ENCODE data around the gene CGA.
A peak's percentile ranks its signal among the peaks of the same experiment; 100 is the strongest.

The CGA gene

DNA sequence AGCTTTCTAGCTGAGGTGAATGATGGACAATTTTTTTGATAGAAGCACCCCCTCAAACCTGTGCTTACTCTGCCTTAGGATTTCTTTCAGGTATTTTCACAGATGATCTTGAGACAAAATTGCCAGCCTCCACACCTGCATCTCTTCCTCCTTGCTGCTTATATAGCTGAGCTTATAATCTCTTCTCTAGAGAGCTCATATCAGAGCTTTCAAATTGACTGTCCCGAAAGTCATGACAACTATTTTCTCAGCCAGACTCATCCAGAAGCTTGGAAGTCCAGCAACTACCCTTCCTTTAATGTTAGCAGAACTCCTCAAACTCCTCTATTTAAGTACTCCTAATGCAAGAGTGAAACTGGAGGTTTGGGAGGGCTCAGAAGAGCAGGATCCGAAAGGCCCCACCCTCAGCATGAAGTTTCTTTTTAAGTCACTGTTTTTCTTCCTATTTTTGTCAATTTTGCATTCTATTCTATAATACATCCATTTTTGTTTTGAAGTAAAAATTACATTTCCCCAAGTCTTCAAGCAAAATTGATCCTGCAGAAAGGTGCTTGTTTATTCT is 12.7 kb downstream of the CGA start:
- DNase-seq = no peak

DNA sequence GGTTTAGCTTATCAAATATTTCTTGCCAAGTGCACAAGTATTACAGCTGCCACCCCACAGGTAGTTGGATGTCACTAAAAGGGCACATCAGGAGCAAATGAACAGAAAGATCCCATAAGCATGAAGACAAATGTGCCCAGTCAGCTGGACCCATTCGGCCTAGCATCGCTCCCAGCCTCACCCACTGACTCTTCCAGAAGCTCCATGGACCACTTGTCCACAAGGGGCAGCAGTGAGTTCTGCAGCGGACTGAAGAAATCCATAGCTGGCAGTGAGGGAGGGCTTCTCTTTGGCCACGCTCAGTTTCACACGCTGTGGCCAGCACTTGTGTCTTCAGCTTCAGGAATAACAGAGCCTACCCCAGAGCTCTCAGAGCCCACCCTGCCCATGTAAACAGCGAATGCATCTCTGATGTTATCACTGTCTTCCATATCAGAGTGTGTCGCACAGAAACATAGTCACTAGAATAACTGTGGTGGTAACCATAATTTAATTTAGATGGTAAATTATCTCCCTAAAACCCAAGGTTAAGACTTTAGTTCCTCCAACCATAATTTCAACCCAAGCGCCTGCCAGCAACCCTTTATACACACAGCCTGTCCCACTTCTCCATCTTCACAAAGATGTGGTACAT is 15.8 kb downstream of the CGA start:
- peak; percentile 45 for DNase-seq

DNA sequence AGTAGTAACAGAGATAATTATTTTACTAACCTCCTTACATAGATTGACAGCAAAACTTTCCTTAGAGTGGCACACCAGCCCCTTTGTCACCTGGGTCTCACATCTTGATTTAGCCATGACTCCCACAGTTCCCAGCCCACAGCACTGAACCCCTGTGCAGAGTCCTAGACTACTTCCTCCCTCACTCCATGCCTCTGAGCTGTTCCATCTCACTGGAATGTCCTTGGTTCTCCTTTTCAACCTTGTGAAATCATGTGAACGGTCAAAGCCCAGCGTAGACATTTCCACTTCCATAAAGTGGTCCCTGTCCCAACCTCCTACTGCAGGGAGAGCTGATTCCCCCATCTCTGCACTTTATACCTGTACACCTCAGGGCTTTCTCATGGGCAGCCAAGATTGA is 19.7 kb downstream of the CGA start:
- no peak for DNase-seq

DNA sequence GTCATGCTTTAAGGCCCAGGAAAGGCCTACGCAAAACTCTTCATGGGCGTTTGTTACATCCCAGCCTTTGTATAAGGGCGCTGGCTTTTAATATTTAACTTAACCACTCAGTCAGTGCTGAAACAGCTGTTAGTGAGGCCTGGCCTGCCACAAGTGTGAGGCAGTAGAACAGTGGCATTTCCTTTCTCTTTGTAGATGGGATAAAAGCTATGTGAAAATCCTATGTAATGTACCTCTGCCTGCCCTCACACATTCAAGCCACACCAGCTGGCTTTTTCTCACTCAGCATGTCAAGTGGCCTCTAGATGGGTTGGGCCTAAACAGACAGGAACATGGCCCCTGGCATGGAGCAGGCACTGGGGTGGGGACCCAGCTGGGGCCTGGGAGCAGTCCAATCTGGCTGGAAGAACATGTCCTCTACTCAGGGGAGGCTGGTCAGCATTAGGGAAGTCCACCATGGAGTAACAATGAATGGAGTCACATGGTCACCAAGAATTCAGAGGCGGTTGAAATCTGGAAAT is 20.7 kb downstream of the CGA start:
- no peak for DNase-seq

DNA sequence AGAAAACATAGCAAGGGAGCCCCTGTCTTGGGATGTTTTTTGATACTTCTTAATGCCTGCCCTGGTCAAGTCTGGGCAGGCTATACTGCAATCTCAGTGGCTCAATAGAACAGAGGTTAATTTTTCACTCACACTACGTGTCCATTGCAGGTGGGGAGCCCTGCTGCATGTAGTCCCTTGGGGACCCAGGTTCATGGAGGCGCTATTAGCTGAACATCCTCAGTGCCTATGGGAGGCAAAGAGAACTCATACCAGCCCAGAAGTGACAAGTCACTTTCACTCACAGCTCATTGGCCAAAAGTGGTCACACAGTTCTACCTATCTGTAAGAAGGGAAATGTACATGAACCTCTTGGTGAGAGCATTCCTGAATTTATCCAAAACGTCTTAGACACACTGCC is 23.2 kb downstream of the CGA start:
- no peak for DNase-seq

DNA sequence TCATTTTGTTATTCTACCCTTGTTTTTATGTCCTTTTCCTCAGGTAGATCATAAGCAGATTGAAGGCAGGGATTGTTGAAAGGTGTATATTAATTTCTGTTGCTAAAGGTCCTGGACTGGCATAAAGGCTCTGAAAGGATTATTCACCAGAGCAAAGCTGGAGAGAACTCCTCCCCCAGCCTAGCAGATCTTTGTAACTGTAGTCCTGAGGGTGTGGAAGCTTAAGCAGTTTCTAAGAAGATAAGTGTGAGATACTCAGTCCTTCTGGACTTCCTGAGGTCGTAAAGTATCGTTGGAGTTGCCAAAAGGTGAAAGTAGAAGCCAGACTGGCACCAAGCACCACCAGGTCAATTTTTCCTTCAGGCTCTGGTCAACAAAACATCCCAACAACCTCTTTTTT is 24.2 kb downstream of the CGA start:
- no peak for DNase-seq

DNA sequence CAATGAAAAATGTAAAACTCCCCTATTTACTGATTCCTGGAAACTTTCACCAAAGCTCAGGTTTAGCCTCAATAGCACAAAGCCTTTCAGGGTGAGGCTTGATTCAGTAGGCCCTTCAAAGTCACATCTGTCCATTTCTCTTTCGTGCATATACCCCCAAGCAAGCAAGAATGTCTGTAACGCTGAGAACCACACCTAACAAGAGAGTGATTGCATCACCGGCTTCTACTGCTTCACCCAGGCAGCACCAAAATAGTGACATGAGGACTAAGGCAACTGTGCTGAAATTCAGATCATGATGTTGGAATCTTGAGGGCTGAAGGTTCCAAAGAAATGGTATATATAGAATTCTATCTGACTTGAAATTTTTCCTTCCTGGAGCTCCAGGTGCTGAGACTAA is 26.1 kb downstream of the CGA start:
- no peak for DNase-seq

DNA sequence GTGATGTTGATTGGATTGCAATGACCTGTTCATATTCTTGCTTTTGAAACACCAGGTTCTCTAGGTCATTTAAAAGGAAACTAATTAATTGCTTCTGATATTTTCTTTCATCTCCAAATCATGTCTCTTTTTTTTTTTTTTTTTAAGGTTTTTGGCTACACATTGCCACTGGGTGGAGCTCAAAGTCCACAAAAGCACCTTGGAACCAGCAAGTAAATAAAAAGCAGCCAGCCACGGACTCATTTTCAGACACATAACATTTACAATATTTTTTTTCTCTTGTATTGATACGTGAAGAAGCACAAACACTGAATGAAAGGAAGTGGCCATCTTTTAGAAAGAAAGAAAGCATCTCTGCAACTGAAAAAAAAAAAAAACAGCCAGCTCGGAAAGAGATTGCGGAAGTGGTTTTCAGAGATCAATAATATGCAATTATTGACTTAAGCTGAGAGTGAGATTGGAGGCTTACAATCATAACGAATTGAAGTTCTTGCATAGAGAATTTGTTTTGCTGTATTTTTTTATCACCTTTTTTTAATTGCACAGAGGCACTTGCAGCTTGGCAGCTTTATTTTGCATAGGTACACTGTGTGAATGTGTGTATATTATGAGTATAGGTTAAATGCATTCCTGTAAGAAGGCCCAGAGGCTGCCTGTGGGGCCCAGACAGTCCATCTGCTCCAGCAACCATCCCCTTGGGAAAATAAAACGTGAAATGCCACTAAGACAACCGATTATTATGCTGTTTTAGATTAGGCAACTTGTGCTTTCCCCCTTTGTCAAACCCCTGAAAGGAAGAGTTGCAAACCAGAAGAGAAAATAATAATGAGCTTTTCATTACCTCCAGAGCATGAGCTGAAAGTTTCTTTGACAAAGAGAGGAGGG is 28.2 kb downstream of the CGA start:
- DNase-seq = peak; percentile 47

DNA sequence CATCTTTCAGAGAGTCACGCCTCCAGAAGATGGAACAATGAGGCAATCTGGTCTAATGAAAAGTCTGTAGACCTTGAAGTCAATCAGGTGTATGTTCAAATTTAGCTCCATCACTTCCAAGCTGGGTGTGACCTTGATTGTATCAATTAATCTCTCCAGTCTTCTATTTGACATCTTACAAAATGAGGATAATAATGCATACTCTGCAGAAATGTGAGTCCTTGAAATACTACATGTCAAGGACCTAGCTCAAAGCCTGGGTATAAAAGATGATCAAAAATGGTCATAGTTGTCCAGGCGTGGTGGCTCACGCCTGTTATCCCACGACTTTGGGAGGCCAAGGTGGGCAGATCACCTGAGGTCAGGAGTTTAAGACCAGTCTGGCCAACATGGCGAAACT is 29.8 kb downstream of the CGA start:
- DNase-seq = no peak

DNA sequence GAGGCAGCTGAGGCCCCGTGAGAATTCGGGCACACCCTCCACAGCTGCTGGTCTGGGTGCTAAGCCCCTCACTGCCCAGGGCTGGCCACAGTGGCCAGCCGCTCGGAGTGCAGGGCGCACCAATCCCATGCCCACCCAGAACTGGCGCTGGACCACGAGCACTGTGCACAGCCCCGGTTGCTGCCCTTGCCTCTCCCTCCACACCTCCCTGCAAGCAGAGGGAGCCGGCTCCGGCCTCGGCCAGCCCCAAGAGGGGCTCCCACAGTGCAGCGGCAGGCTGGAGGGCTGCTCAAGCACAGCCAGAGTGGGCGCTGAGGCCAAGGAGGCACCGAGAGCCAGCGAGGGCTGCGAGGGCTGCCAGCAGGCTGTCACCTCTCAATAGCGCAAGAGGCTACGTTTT is 35.0 kb downstream of the CGA start:
- DNase-seq = no peak

DNA sequence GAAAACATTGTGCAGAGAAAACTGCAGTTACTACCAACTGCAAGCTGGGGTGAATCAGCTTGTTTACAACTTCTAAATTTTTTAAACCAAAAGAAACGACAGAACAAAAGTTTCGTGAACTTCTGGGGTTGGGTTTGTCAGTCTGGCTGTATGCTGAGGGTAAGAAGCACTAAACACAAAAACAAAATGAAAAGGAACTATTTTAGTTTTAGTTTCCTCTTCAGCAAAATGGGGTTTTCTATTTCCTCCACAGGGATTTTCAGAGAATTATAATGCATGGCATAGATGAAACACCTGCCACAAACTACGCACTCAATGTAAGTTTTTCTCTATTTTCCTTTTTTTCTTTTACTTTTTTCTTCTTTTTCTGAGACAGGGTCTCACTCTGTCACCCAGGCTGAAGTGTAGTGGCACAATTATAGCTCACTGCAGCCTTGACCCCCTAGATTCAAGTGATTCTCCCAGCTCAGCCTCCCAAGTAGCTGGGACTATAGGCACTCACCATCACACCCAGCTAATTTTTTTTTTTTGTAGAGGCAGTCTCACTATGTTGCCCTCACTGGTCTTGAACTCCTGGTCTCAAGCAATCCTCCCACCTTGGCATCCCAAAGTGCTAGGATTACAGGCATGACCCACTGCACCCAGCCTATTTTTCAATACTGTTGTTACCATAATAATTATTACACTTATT is 40.6 kb downstream of the CGA start:
- no peak for DNase-seq

DNA sequence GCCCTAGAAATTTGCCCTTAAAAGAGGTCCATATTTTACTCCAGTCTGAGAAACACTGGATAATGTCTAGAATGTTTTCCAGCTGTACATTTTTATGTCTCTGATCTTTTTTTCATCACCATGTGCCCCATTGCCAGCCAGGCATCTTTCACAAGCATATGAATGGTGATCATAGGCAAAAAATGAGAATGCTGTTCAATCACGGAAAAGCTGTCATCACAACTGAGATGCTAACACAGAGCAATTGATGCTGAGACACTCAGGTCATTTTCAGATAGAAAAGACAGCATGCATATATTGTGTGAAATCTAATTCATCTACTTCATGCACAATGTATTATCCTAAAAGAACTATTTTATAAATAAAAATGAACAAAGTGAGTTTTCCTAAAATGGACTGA is 41.6 kb downstream of the CGA start:
- DNase-seq = no peak

DNA sequence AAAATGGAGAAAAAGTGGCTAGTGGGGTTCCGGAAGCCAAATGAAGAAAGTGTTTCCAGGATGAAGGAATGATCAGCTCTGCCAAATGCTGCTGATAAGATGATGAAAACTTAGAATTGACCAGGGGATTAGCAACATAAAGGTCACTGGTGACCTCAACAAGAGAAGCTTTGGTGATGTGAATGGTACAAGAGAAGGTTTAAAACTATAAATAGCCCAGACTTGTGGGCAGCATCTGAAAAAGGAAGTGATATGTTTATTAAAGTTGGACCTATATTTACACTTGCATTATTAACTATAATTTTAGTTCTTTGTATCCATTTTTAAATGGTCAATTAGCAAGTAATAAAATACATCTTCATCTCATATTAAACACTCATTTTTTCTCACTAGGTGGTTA is 45.1 kb downstream of the CGA start:
- DNase-seq = no peak

DNA sequence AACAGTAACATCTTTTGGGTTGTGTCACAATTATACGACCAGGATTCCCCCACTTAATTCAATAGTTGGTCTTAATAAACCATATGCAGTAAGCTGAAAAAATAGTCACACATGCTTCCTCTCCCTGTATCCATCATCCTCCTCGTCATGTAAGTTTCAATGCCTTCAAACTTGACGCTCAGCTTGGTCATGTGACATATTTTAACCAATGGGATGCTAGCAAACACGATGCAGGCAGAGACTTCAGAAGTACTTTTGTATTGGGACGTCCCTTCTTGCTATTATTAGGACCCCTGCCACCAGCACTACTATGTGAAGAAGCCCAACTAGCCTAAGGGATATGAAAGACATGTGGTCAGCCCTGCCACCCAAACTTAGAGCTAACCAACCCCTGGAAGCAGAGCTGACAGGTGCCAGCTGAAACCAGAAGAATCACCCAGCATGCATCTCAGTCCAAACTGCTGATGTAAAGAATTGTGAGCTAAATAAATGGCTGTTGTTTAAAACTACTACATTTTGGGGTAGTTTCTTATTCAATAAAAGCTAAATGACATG is 49.3 kb downstream of the CGA start:
- no peak for DNase-seq

DNA sequence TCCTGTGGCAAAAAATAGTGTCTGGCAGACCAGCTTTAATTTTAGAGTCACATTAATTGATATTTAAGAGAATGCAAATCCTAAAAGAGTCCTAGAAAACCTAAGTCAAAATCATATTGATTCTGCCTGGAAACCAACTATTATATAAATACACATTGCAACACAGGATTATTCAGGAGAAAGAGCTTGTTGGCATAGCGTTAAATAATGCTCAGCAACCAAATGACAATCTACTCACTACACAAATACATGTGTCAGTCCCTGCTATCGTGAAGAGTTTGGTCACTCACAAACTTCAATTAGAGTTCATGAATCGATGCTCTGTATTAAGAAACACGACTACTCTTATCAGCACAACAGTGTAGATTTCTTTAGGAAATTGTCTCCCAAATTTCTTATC is 54.2 kb downstream of the CGA start:
- DNase-seq = no peak

Data from CD4-positive, alpha-beta T cell treated with Interleukin-17A for 1 hour (primary cell).